B cell (primary cell): ENCODE data around the gene TPCN2. TPM values are rescaled to one million over a fixed set of nuclear protein-coding genes. Genes with fewer than 3 reads are reported as not detected.

Experiments used
- ATAC-seq: fragments of 200-7000 bp; cut with Tn5 transposase; one replicate; pipeline ENCODE4 v1.10.0; 2021; ENCODE audit warnings: low read depth, mild to moderate bottlenecking, moderate number of reproducible peaks, moderate library complexity
- CTCF ChIA-PET: fragments of 350-600 bp; sonication (Branson Sonifier 250); formaldehyde crosslinking; loops from one replicate; lab custom pipeline; 2021; ENCODE audit warnings: antibody characterized with exemption, inconsistent platforms; lab: Charles Lee
- POLR2A ChIA-PET: fragments of 350-600 bp; sonication (Branson Sonifier 250); formaldehyde crosslinking; loops from one replicate; lab custom pipeline; 2021; ENCODE audit warnings: antibody characterized with exemption; lab: Charles Lee
- DNase-seq: peaks from one replicate; pipeline ENCODE4 v3.0.0; 2013
- H2AFZ ChIP-seq: 2 replicates; pipeline ENCODE4 v1.6.1; 2012; ENCODE audit warnings: mild to moderate bottlenecking, low read depth, low read length; ENCODE audit not compliant: insufficient read depth, poor library complexity, severe bottlenecking
- H3K27ac ChIP-seq, 2 donors: 1 replicate in 1 of 2; 2 replicates in 1 of 2; pipeline ENCODE4 v1.5.1; 2012 to 2013; ENCODE audit warnings: low read length in 2 of 2, mild to moderate bottlenecking in 2 of 2, moderate library complexity in 1 of 2
- H3K27me3 ChIP-seq, 4 experiments: fragments of 200-600 bp in 1 of 4; sonication (generic) in 1 of 4; replicated peaks in 1 of 4; 1 replicate in 2 of 4; 2 replicates in 2 of 4; pipeline versions ENCODE4 v1.6.1 to v1.7.0; 2013 to 2016; ENCODE audit warnings: low read length in 3 of 4, mild to moderate bottlenecking in 2 of 4, mixed read lengths in 1 of 4, moderate library complexity in 1 of 4; ENCODE audit not compliant: insufficient read depth in 4 of 4, control insufficient read depth in 3 of 4; ENCODE audit errors: control extremely low read depth in 1 of 4
- H3K36me3 ChIP-seq, 2 experiments: replicated peaks in 1 of 2; 1 replicate in 1 of 2; 2 replicates in 1 of 2; pipeline versions ENCODE4 v1.6.1 to v1.7.1; 2013; ENCODE audit warnings: low read length in 1 of 2; ENCODE audit not compliant: insufficient read depth in 2 of 2, control insufficient read depth in 1 of 2; ENCODE audit errors: control extremely low read depth in 1 of 2, extremely low read depth in 1 of 2
- H3K4me1 ChIP-seq, 2 donors: fragments of 200-600 bp in 1 of 2; sonication (generic) in 1 of 2; 1 replicate in 1 of 2; 2 replicates in 1 of 2; pipeline versions ENCODE4 v1.5.1 to v1.6.1; 2013 to 2017; ENCODE audit warnings: low read length in 2 of 2; ENCODE audit not compliant: control insufficient read depth in 2 of 2, insufficient read depth in 2 of 2
- H3K4me2 ChIP-seq: replicated peaks from 2 replicates; pipeline ENCODE3; 2012; ENCODE audit warnings: mild to moderate bottlenecking, low read depth, low read length; ENCODE audit not compliant: poor library complexity, severe bottlenecking
- H3K4me3 ChIP-seq, 5 experiments: fragments of 200-600 bp in 1 of 5; sonication (generic) in 1 of 5; 1 replicate in 3 of 5; 2 replicates in 2 of 5; pipeline versions ENCODE4 v1.5.1 to v1.7.0; 2011 to 2016; ENCODE audit warnings: low read length in 4 of 5, mild to moderate bottlenecking in 4 of 5, low read depth in 2 of 5, control low read depth in 1 of 5, moderate library complexity in 1 of 5; ENCODE audit not compliant: insufficient read depth in 1 of 5; ENCODE audit errors: control extremely low read depth in 1 of 5, extremely low read depth in 1 of 5
- H3K79me2 ChIP-seq: fragments of 200-600 bp; sonication (generic); one replicate; pipeline ENCODE4 v1.6.0; 2016; ENCODE audit warnings: low read length; ENCODE audit not compliant: control insufficient read depth, insufficient read depth
- H3K9ac ChIP-seq: fragments of 200-600 bp; sonication (generic); 2 replicates; pipeline ENCODE4 v1.6.1; 2017; ENCODE audit warnings: mild to moderate bottlenecking, low read length, moderate library complexity
- H3K9me3 ChIP-seq, 3 donors: one replicate each; pipeline versions ENCODE4 v1.6.1 to v1.7.1; 2013; ENCODE audit warnings: low read length in 2 of 3; ENCODE audit not compliant: control insufficient read depth in 2 of 3, insufficient read depth in 1 of 3; ENCODE audit errors: control extremely low read depth in 1 of 3
- H4K20me1 ChIP-seq: 2 replicates; pipeline ENCODE4 v1.6.0; 2012; ENCODE audit warnings: mild to moderate bottlenecking, low read length; ENCODE audit not compliant: insufficient read depth, control insufficient read depth, poor library complexity, severe bottlenecking
- H3K27ac Mint-ChIP-seq: one replicate; pipeline ENCODE4 v1.8.0; 2021; ENCODE audit warnings: mixed read lengths
- H3K27me3 Mint-ChIP-seq: one replicate; pipeline ENCODE4 v1.8.0; 2021; ENCODE audit warnings: mixed read lengths
- H3K4me1 Mint-ChIP-seq: one replicate; pipeline ENCODE4 v1.8.0; 2021; ENCODE audit warnings: mixed read lengths
- H3K4me3 Mint-ChIP-seq: one replicate; pipeline ENCODE4 v1.8.0; 2021; ENCODE audit warnings: mixed read lengths
- H3K9me3 Mint-ChIP-seq: one replicate; pipeline ENCODE4 v1.8.0; 2022; ENCODE audit warnings: mixed read lengths; ENCODE audit not compliant: insufficient read depth
- CTCF ChIP-seq: fragments of 200-600 bp; IDR thresholded peaks from one replicate; pipeline ENCODE4 v1.8.0; 2022; ENCODE audit warnings: antibody characterized with exemption, mild to moderate bottlenecking
- EZH2 ChIP-seq: IDR thresholded peaks from 2 replicates; pipeline ENCODE4 v1.6.1; 2012; ENCODE audit warnings: borderline replicate concordance, low read depth, mild to moderate bottlenecking, moderate library complexity, low read length; ENCODE audit not compliant: insufficient read depth, poor library complexity, severe bottlenecking
- WGBS: methylation state at CpG from one replicate; pipeline ENCODE4 v1.1.5; 2013; ENCODE audit warnings: missing lambda C conversion rate; ENCODE audit not compliant: insufficient coverage; 5-methylcytosine and 5-hydroxymethylcytosine counted together
- intact Hi-C: fragments of 100-400 bp; cut with micrococcal nuclease; formaldehyde crosslinking; loops from one replicate; pipeline ENCODE4 v1.10.0; 2022
- polyA plus RNA-seq: library from polyadenylated mRNA; depleted of rRNA; stranded (reverse); fragments of >200 nt; gene quantifications from 2 replicates; pipeline ENCODE4 v1.2.3, GENCODE V29; 2012
- total RNA-seq, 2 donors: library from RNA; stranded (reverse); fragments of 120-200 nt in 1 of 2; gene quantifications; 1 replicate in 1 of 2; 2 replicates in 1 of 2; pipeline versions ENCODE4 v1.2.3 to v1.2.4, GENCODE V29; 2013 to 2022

Gene TPCN2
- total and polyA plus RNA-seq, 2 donors (not counting 1 experiment from before 2014, with no cell fraction given) = 16.8 to 71.4 TPM

- no peak overlapping the region for H2AFZ ChIP-seq
- H3K4me1 ChIP-seq = peaks cover 0 to 3% of the 10 kb centered on the region in 2 donors
- POLR2A ChIA-PET = no interaction called here
- CTCF ChIA-PET = interaction anchor here (0.5 to 1.0 kb wide), 2 partner anchors 7 to 21 kb away, joined by 3 to 5 read pairs; no protein-coding TSS in a partner anchor
- H3K27me3 ChIP-seq = peaks cover 0 to 18% (median 5%) of the 10 kb centered on the region in 4 experiments
- ATAC-seq = no peak
- Mint-ChIP-seq H3K9me3 (no peaks in the 10 kb centered on the region), H3K27me3 (peaks cover 11% of the 10 kb centered on the region), H3K4me3 (no peak overlapping the region), H3K4me1 (peaks cover 2% of the 10 kb centered on the region), H3K27ac (no peak overlapping the region)
- H3K36me3 ChIP-seq = no peaks in the 10 kb centered on the region
- intact Hi-C loops = no loop called here
- DNase-seq = no peak
- no peaks in the 10 kb centered on the region for H3K9me3 ChIP-seq
- no peak overlapping the region for H3K27ac ChIP-seq
- H4K20me1 ChIP-seq = no peaks in the 10 kb centered on the region
- WGBS = 87% methylated on average over 10 of the region's 10 CpGs
- H3K79me2 ChIP-seq = no peaks in the 10 kb centered on the region
- no peak overlapping the region for H3K4me3 ChIP-seq
- no peak overlapping the region for H3K9ac ChIP-seq
- TF ChIP-seq EZH2 (no peak), CTCF (no peak)
- H3K4me2 ChIP-seq = no peak overlapping the region
These were observed 30.8 kb upstream of the TPCN2 start for GRCh38 chr11:69017951-69018350.

- Histone ChIP-seq H3K9ac (no peak overlapping the region), H2AFZ (no peak overlapping the region), H3K4me3 (no peak overlapping the region), H3K27me3 (peaks cover 0 to 8% (median 0%) of the 10 kb centered on the region in 4 experiments), H3K36me3 (no peaks in the 10 kb centered on the region), H3K27ac (no peak overlapping the region), H3K9me3 (no peaks in the 10 kb centered on the region), H4K20me1 (no peaks in the 10 kb centered on the region), H3K4me1 (no peaks in the 10 kb centered on the region), H3K79me2 (no peaks in the 10 kb centered on the region), H3K4me2 (no peak overlapping the region)
- H3K27me3 Mint-ChIP-seq = peaks cover 11% of the 10 kb centered on the region
- 84% methylated on average over 7 of the region's 13 CpGs for WGBS
- DNase-seq (no peak), ATAC-seq (no peak)
- H3K4me1 Mint-ChIP-seq = no peaks in the 10 kb centered on the region
- H3K4me3 Mint-ChIP-seq = no peak overlapping the region
- ChIA-PET CTCF (interaction anchor here (1.0 kb wide), 1 partner anchor 20 kb away, joined by 3 read pairs; no protein-coding TSS in a partner anchor), POLR2A (no interaction called here)
- H3K9me3 Mint-ChIP-seq = no peaks in the 10 kb centered on the region
- TF ChIP-seq EZH2 = no peak
- intact Hi-C loops = no loop called here
- no peak overlapping the region for H3K27ac Mint-ChIP-seq
These were observed 29.8 kb upstream of the TPCN2 start for GRCh38 chr11:69018924-69019323.
